SK-N-SH (cell line): ENCODE measurements around the gene CHAT. TPM values are rescaled to one million over a fixed set of nuclear protein-coding genes. Genes with fewer than 3 reads are reported as not detected.

Experiments used
- CTCF ChIA-PET: fragments of 300-600, 350-600 bp; formaldehyde crosslinking; extraction: SDS; loops from one replicate; lab custom pipeline; 2021; lab: Yijun Ruan, JAX
- POLR2A ChIA-PET: fragments of 350-600 bp; sonication (Branson Sonifier 250); formaldehyde crosslinking; extraction: SDS; loops from one replicate; lab custom pipeline; 2020; ENCODE audit warnings: antibody characterized with exemption, inconsistent platforms; lab: Yijun Ruan, JAX
- DNase-seq: peaks from one replicate; pipeline ENCODE4 v3.0.0; 2012
- H2AFZ ChIP-seq: fragments of 200-600 bp; sonication (generic); 2 replicates; pipeline ENCODE4 v1.8.1; 2016; ENCODE audit warnings: antibody characterized with exemption, mild to moderate bottlenecking, low read depth
- H3F3A ChIP-seq: fragments of 200-600 bp; sonication (generic); replicated peaks from 2 replicates; pipeline ENCODE3; 2016; ENCODE audit warnings: antibody characterized with exemption, mild to moderate bottlenecking; ENCODE audit not compliant: insufficient read depth
- H3K27ac ChIP-seq, 2 experiments: fragments of 200-500 bp in 1 of 2; fragments of 200-600 bp in 1 of 2; sonication (Bioruptor generic) in 1 of 2; sonication (generic), shearing (Covaris generic) in 1 of 2; 2 replicates each; pipeline versions ENCODE4 v1.5.1 to v1.6.1; 2014 to 2016; ENCODE audit warnings: low read depth in 2 of 2, inconsistent platforms in 1 of 2, low read length in 1 of 2, mild to moderate bottlenecking in 1 of 2, mixed read lengths in 1 of 2
- H3K27me3 ChIP-seq: fragments of 200-600 bp; sonication (generic), shearing (Covaris generic); 2 replicates; pipeline ENCODE4 v1.6.1; 2016; ENCODE audit warnings: mixed run types; ENCODE audit not compliant: insufficient read depth
- H3K36me3 ChIP-seq, 2 experiments: fragments of 200-500 bp in 1 of 2; fragments of 200-600 bp in 1 of 2; sonication (Bioruptor generic) in 1 of 2; sonication (generic) in 1 of 2; replicated peaks in 1 of 2; 2 replicates each; pipeline versions ENCODE3 to v1.5.1; 2014 to 2016; ENCODE audit warnings: low read length in 1 of 2, mild to moderate bottlenecking in 1 of 2; ENCODE audit not compliant: insufficient read depth in 2 of 2, control insufficient read depth in 1 of 2
- H3K4me1 ChIP-seq, 2 experiments: fragments of 200-500 bp in 1 of 2; fragments of 200-600 bp in 1 of 2; sonication (Bioruptor generic) in 1 of 2; sonication (generic), shearing (Covaris generic) in 1 of 2; 2 replicates each; pipeline versions ENCODE4 v1.5.1 to v1.6.1; 2014 to 2016; ENCODE audit warnings: low read depth in 1 of 2, low read length in 1 of 2, mixed run types in 1 of 2; ENCODE audit not compliant: insufficient read depth in 2 of 2, control insufficient read depth in 1 of 2
- H3K4me2 ChIP-seq: fragments of 200-600 bp; sonication (generic), shearing (Covaris generic); 2 replicates; pipeline ENCODE4 v1.6.1; 2017; ENCODE audit warnings: mixed run types
- H3K4me3 ChIP-seq, 2 experiments: fragments of 200-500 bp in 1 of 2; fragments of 200-600 bp in 1 of 2; sonication (Bioruptor generic) in 1 of 2; sonication (generic), shearing (Covaris generic) in 1 of 2; 2 replicates each; pipeline versions ENCODE4 v1.5.1 to v1.8.1; 2014 to 2016; ENCODE audit warnings: low read depth in 2 of 2, inconsistent platforms in 1 of 2, low read length in 1 of 2, mild to moderate bottlenecking in 1 of 2, mixed read lengths in 1 of 2, moderate library complexity in 1 of 2
- H3K79me2 ChIP-seq: fragments of 200-600 bp; sonication (generic); 2 replicates; pipeline ENCODE4 v1.8.1; 2017; ENCODE audit warnings: mild to moderate bottlenecking; ENCODE audit not compliant: insufficient read depth
- H3K9ac ChIP-seq: fragments of 200-600 bp; sonication (generic); 2 replicates; pipeline ENCODE4 v1.6.1; 2017; ENCODE audit warnings: mixed run types
- H3K9me2 ChIP-seq: fragments of 200-600 bp; sonication (generic); 2 replicates; pipeline ENCODE4 v1.6.1; 2017; ENCODE audit warnings: mixed run types
- H3K9me3 ChIP-seq: fragments of 200-600 bp; sonication (generic); 2 replicates; pipeline ENCODE4 v1.6.1; 2017; ENCODE audit warnings: mixed run types, mild to moderate bottlenecking, moderate library complexity
- H4K20me1 ChIP-seq: fragments of 200-600 bp; sonication (generic); 2 replicates; pipeline ENCODE4 v1.6.1; 2017; ENCODE audit warnings: mild to moderate bottlenecking, mixed run types; ENCODE audit not compliant: insufficient read depth
- CHD2 ChIP-seq: fragments of 150-350 bp; IDR thresholded peaks from 2 replicates; pipeline ENCODE4 v1.6.1; 2018; ENCODE audit warnings: low read length; ENCODE audit not compliant: partially characterized antibody
- ELF1 ChIP-seq: IDR thresholded peaks from 2 replicates; pipeline ENCODE4 v1.4.0; 2012
- EZH2phosphoT487 ChIP-seq: fragments of 200-600 bp; sonication (generic); IDR thresholded peaks from 2 replicates; pipeline ENCODE4 v1.6.1; 2017; ENCODE audit warnings: low read depth, mixed run types, mild to moderate bottlenecking, antibody characterized with exemption, moderate library complexity, borderline replicate concordance
- GABPA ChIP-seq: IDR thresholded peaks from 2 replicates; pipeline ENCODE4 v1.4.0; 2012; ENCODE audit warnings: low read depth, mild to moderate bottlenecking
- GATA2 ChIP-seq: sonication (generic); formaldehyde crosslinking; IDR thresholded peaks from 2 replicates; pipeline ENCODE4 v1.5.0; 2020; ENCODE audit warnings: mild to moderate bottlenecking, missing genetic modification reagents
- JUND ChIP-seq: IDR thresholded peaks from 2 replicates; pipeline ENCODE4 v1.4.0; 2012
- MEF2A ChIP-seq: IDR thresholded peaks from 2 replicates; pipeline ENCODE4 v1.4.0; 2012; ENCODE audit warnings: low read depth, borderline replicate concordance
- MXI1 ChIP-seq: IDR thresholded peaks from 2 replicates; pipeline ENCODE4 v1.6.1; 2012; ENCODE audit warnings: mild to moderate bottlenecking, low read depth, low read length, improper control_type of control experiment
- NFIC ChIP-seq: IDR thresholded peaks from 2 replicates; pipeline ENCODE4 v1.4.0; 2012; ENCODE audit warnings: borderline replicate concordance
- NRF1 ChIP-seq: IDR thresholded peaks from 2 replicates; pipeline ENCODE4 v1.6.1; 2012; ENCODE audit warnings: low read depth, mild to moderate bottlenecking, low read length
- PBX3 ChIP-seq: IDR thresholded peaks from 2 replicates; pipeline ENCODE4; 2012
- POLR2AphosphoS5 ChIP-seq: IDR thresholded peaks from 2 replicates; pipeline ENCODE4 v1.6.1; 2012; ENCODE audit warnings: low read depth, low read length
- RFX5 ChIP-seq: IDR thresholded peaks from 2 replicates; pipeline ENCODE4 v1.6.1; 2012; ENCODE audit warnings: mild to moderate bottlenecking, improper control_type of control experiment, low read length
- RXRA ChIP-seq: IDR thresholded peaks from 2 replicates; pipeline ENCODE4 v1.4.0; 2012; ENCODE audit warnings: low read depth, mild to moderate bottlenecking, borderline replicate concordance
- SIN3A ChIP-seq: IDR thresholded peaks from 2 replicates; pipeline ENCODE4 v1.6.1; 2012; ENCODE audit warnings: low read depth, mild to moderate bottlenecking, low read length, moderate library complexity, borderline replicate concordance
- USF2 ChIP-seq: fragments of 150-350 bp; IDR thresholded peaks from 2 replicates; pipeline ENCODE4 v1.6.1; 2017; ENCODE audit warnings: antibody characterized with exemption, low read length, low read depth, borderline replicate concordance
- YY1 ChIP-seq: IDR thresholded peaks from 2 replicates; pipeline ENCODE4 v1.4.0; 2012; ENCODE audit warnings: low read depth, mild to moderate bottlenecking
- WGBS: methylation state at CpG from one replicate; pipeline ENCODE4 v1.1.6; 2017; ENCODE audit warnings: low lambda C conversion rate; 5-methylcytosine and 5-hydroxymethylcytosine counted together
- polyA plus RNA-seq, 3 experiments: library from polyadenylated mRNA; depleted of rRNA; stranded (reverse); fragments of >200 nt; gene quantifications; 2 replicates each; pipeline ENCODE4 v1.2.3, GENCODE V29; 2012
- TF ChIP-seq, protein P1 (sequence below): IDR thresholded peaks from 2 replicates; pipeline ENCODE4 v1.4.0; 2012; ENCODE audit warnings: low read depth, borderline replicate concordance
- TF ChIP-seq, protein P2 (sequence below): fragments of 150-350 bp; IDR thresholded peaks from 2 replicates; pipeline ENCODE4 v1.6.1; 2016; ENCODE audit warnings: mild to moderate bottlenecking, low read depth, low read length

CHAT gene
- polyA plus RNA-seq, 1 of the 3 experiments (the other 2 are of a cell fraction), result not detected

- H3K36me3 ChIP-seq, result no peaks in the 10 kb centered on the region
- no peak overlapping the region for H3K9ac ChIP-seq
- TF ChIP-seq SIN3A (no peak), JUND (no peak), YY1 (no peak), RXRA (no peak), USF2 (no peak), RFX5 (no peak), NFIC (no peak), GATA2 (no peak), POLR2AphosphoS5 (no peak), MXI1 (no peak), PBX3 (no peak), NRF1 (no peak), GABPA (no peak), ELF1 (no peak), MEF2A (no peak), EZH2phosphoT487 (no peak), CHD2 (no peak)
- TF ChIP-seq, protein P1, sequence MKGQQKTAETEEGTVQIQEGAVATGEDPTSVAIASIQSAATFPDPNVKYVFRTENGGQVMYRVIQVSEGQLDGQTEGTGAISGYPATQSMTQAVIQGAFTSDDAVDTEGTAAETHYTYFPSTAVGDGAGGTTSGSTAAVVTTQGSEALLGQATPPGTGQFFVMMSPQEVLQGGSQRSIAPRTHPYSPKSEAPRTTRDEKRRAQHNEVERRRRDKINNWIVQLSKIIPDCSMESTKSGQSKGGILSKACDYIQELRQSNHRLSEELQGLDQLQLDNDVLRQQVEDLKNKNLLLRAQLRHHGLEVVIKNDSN, result no peak
- TF ChIP-seq, protein P2, sequence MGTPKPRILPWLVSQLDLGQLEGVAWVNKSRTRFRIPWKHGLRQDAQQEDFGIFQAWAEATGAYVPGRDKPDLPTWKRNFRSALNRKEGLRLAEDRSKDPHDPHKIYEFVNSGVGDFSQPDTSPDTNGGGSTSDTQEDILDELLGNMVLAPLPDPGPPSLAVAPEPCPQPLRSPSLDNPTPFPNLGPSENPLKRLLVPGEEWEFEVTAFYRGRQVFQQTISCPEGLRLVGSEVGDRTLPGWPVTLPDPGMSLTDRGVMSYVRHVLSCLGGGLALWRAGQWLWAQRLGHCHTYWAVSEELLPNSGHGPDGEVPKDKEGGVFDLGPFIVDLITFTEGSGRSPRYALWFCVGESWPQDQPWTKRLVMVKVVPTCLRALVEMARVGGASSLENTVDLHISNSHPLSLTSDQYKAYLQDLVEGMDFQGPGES, result no peak
- POLR2A ChIA-PET, result no interaction called here
- no peak overlapping the region for H3K4me2 ChIP-seq
- DNase-seq, result no peak
- H2AFZ ChIP-seq, result no peak overlapping the region
- 20% methylated on average over 6 of the region's 7 CpGs for WGBS
- no peaks in the 10 kb centered on the region for H3K9me2 ChIP-seq
- no peaks in the 10 kb centered on the region for H4K20me1 ChIP-seq
- no peak overlapping the region for H3K27ac ChIP-seq
- H3K4me1 ChIP-seq, result no peaks in the 10 kb centered on the region; a peak in 1 of 4 replicates
- CTCF ChIA-PET, result interaction anchor here (1.7 kb wide), 1 partner anchor 49 kb away, joined by 5 read pairs; no protein-coding TSS in a partner anchor
- H3K79me2 ChIP-seq, result no peaks in the 10 kb centered on the region
- H3K9me3 ChIP-seq, result no peaks in the 10 kb centered on the region
- no peak overlapping the region for H3K4me3 ChIP-seq
- H3F3A ChIP-seq, result no peaks in the 10 kb centered on the region
- H3K27me3 ChIP-seq, result no peaks in the 10 kb centered on the region
Observed at GRCh38 chr10:49644035-49644646, 30.3 kb downstream of the CHAT start.
